Measurements from ENCODE around the gene MAGI2.
"Not testable (repeated sequence)": the region's sequence is repeated elsewhere in the genome, so short reads cannot be mapped to it uniquely, and the experiment has no call there.

The MAGI2 gene

GRCh38 chr7:78301407-78301806, 1152.1 kb downstream of the MAGI2 start:
- peak; percentile 57 to 62 for DNase-seq (ENCODE audit: low read depth in 2 of 2)

GRCh38 chr7:78299088-78299487, 1154.4 kb downstream of the MAGI2 start:
- no peak for DNase-seq (ENCODE audit: low read depth in 2 of 2)

GRCh38 chr7:78296644-78297371, 1156.7 kb downstream of the MAGI2 start:
- no peak for DNase-seq (ENCODE audit: low read depth in 2 of 2)

GRCh38 chr7:78296046-78296597, 1157.3 kb downstream of the MAGI2 start:
- DNase-seq (ENCODE audit: low read depth in 2 of 2), result no peak

- not testable (repeated sequence) for DNase-seq (ENCODE audit: low read depth in 2 of 2)
Measured at GRCh38 chr7:78289471-78289870, 1164.0 kb downstream of the MAGI2 start.

GRCh38 chr7:78284945-78285344, 1168.5 kb downstream of the MAGI2 start:
- no peak for DNase-seq (ENCODE audit: low read depth in 2 of 2)

GRCh38 chr7:78280276-78280675, 1173.2 kb downstream of the MAGI2 start:
- DNase-seq (ENCODE audit: low read depth in 2 of 2), result no peak

GRCh38 chr7:78279457-78279856, 1174.0 kb downstream of the MAGI2 start:
- no peak for DNase-seq (ENCODE audit: low read depth in 2 of 2)

GRCh38 chr7:78279032-78279431, 1174.4 kb downstream of the MAGI2 start:
- DNase-seq (ENCODE audit: low read depth in 2 of 2), result peak; percentile 43 to 51

- DNase-seq (ENCODE audit: low read depth in 2 of 2), result no peak
Measured at GRCh38 chr7:78267141-78267540, 1186.3 kb downstream of the MAGI2 start.

- DNase-seq (ENCODE audit: low read depth in 2 of 2), result no peak
Measured at GRCh38 chr7:78265486-78265885, 1188.0 kb downstream of the MAGI2 start.

- DNase-seq (ENCODE audit: low read depth in 2 of 2), result no peak
Measured at GRCh38 chr7:78265071-78265470, 1188.4 kb downstream of the MAGI2 start.

- DNase-seq (ENCODE audit: low read depth in 2 of 2), result no peak
Measured at GRCh38 chr7:78264105-78264504, 1189.4 kb downstream of the MAGI2 start.

GRCh38 chr7:78261739-78262138, 1191.7 kb downstream of the MAGI2 start:
- no peak for DNase-seq (ENCODE audit: low read depth in 2 of 2)

- DNase-seq (ENCODE audit: low read depth in 2 of 2), result no peak
Measured at GRCh38 chr7:78261302-78261701, 1192.2 kb downstream of the MAGI2 start.

- DNase-seq (ENCODE audit: low read depth in 2 of 2), result peak in 1 of 2 experiments; percentile 8
Measured at GRCh38 chr7:78260826-78261225, 1192.6 kb downstream of the MAGI2 start.

GRCh38 chr7:78254726-78255055, 1198.8 kb downstream of the MAGI2 start:
- no peak for DNase-seq (ENCODE audit: low read depth in 2 of 2)

- no peak for DNase-seq (ENCODE audit: low read depth in 2 of 2)
Measured at GRCh38 chr7:78253850-78254725, 1199.4 kb downstream of the MAGI2 start.

- DNase-seq (ENCODE audit: low read depth in 2 of 2), result no peak
Measured at GRCh38 chr7:78248867-78249266, 1204.6 kb downstream of the MAGI2 start.

- no peak for DNase-seq (ENCODE audit: low read depth in 2 of 2)
Measured at GRCh38 chr7:78247910-78248689, 1205.4 kb downstream of the MAGI2 start.

- DNase-seq (ENCODE audit: low read depth in 2 of 2), result not testable (repeated sequence)
Measured at GRCh38 chr7:78240179-78240578, 1213.3 kb downstream of the MAGI2 start.

GRCh38 chr7:78234634-78235033, 1218.8 kb downstream of the MAGI2 start:
- no peak for DNase-seq (ENCODE audit: low read depth in 2 of 2)
